ENCODE results near the gene C12orf42. TPM values are rescaled to one million over a fixed set of nuclear protein-coding genes. Genes with fewer than 3 reads are reported as not detected.

C12orf42 gene
- total RNA-seq, 2 experiments from 2014 or later = 0.40 TPM; not detected in 1

DNA sequence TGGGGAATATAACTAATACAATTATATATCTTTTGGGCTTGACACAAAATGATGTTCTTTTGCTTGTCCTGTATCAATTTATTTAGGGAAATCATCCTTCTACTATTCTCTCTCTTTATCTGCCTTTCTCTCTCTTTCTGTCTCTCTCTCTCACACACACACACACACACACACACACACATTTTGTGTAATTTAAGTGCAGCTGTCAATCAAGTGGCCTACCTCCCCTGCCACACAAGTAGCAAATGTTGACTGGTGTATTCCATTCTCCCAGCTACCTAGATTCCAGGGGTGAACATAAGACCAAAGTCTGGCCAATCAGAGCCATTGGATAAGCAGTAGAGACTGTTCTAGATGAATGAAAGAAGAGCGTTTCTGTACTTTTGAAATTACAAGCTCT is 127.6 kb downstream of the C12orf42 start:
- ChIA-PET CTCF (no interaction called here), POLR2A (no interaction called here)

DNA sequence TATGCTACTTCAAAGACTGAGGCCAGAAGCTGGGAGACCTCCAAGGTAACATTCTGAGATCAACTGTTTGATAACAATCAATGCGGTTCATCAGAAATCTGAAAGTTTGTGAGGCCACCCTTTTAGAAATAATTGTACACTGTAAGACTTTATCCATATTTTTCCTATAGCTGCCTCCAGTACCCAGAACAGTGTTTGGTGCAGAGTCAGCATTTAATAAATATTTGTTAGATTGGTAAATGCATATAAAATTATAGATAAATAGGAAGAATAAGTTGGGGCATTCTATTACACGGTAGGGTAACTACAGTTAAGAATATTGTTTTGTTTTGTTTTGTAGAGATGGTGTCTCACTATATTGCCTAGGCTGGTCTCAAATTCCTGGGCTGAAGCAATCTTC is 141.4 kb downstream of the C12orf42 start:
- POLR2A ChIA-PET = no interaction called here
- CTCF ChIA-PET = no interaction called here

GRCh38 chr12:103353913-103354312 is 141.9 kb downstream of the C12orf42 start:
- POLR2A ChIA-PET = no interaction called here
- CTCF ChIA-PET = no interaction called here

GRCh38 chr12:103350116-103350515 is 145.7 kb downstream of the C12orf42 start:
- POLR2A ChIA-PET = no interaction called here
- CTCF ChIA-PET = no interaction called here

DNA sequence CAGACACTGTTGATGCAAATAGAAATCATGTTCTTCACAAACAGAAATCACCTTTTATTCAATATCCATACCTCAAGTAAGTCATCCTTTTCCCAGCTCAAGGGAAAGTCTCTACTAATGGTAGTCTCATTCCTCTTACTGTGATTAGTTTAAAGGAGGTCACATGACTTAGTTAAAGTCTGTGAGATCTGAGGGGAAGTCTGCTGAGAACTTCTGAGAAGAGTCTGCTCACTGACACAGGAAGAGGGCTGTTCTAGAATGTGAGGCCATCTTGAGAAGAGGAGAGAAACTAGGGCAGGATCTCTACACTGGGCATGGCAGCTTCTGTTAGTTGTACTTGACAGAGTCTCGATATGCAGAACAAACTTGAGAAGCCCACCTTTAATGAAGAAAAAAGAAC is 146.8 kb downstream of the C12orf42 start:
- POLR2A ChIA-PET = no interaction called here
- CTCF ChIA-PET = no interaction called here

GRCh38 chr12:103336940-103337339 is 158.8 kb downstream of the C12orf42 start:
- CTCF ChIA-PET = no interaction called here

GRCh38 chr12:103334466-103334865 is 161.3 kb downstream of the C12orf42 start:
- ChIA-PET CTCF (no interaction called here), POLR2A (no interaction called here)

More at GRCh38 chr12:103336940-103337339, 158.8 kb downstream of the C12orf42 start:
- POLR2A ChIA-PET = no interaction called here

DNA sequence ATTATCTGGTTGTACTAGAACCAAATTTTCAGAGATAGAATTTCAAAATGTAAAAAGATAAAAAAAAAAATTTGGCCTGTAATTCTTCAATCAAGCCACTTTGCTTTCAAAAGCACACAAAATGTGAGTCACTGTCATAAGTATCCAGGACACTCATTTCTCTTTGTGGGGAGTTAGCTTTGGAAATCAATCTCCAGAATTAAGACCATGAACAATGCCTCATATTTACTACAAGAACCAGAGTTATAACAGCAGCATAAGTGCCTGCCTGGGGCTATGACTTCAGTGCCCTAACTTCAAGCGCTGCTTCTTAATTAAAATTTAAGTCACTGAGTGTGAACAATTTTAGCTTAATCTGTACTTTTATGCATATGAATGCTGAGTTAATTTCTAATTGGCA is 162.1 kb downstream of the C12orf42 start:
- CTCF ChIA-PET = no interaction called here
- POLR2A ChIA-PET = no interaction called here

DNA sequence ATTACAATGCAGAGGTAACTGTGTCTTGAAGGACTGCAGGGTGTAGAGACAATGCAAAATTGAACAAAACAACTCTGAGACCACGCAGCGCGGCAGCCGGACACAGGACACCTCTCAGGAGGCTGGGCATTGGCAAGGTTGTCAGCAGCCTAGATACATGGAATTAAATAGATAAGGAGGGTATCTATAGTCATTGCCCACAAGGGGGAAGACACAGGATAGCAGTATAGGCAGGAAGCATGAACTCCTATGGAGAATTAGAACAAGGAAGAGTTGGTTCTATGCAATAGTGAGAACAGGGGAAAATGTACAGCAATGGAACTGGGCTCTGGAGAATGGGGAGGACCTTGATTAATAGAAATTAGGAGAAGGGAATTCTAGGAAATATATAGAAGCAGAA is 164.1 kb downstream of the C12orf42 start:
- ChIA-PET CTCF (no interaction called here), POLR2A (no interaction called here)

DNA sequence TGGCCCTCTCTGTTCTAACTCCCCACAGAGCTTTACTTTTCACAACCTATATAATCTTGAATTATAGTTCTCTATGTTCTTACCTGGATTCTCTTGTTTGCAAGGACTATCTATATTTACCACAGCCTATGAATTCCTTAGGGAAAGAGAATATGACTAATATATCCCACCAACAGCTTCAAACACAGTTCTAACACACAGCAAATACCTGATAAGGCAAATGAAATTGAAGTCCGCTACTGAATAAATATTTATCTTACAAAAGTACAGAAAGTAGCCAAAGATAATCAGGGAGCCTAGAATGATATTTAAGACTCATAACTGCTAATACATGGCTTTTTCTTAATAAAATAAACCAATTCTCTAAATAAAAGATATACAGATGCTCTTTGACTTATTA is 165.1 kb downstream of the C12orf42 start:
- POLR2A ChIA-PET = no interaction called here
- CTCF ChIA-PET = no interaction called here

GRCh38 chr12:103327676-103328075 is 168.1 kb downstream of the C12orf42 start:
- ChIA-PET CTCF (no interaction called here), POLR2A (no interaction called here)

DNA sequence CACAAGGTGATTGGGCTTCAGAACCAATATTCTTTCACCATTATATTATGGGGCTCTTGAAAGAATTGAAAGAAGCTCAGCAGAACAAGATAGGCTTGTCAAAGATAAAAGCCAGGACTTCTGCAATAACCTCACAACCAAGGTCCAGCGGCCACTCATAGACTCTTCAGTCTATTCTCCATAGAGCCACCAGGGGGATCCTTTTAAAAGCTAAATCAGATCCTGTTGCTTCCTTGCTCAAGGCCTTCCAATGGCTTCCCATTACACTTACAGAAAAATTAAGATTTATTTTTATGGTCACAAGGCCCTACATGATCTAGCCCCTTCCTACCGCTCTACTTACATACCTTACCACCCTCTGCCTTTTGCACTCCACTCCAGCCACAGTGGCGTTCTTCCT is 169.6 kb downstream of the C12orf42 start:
- CTCF ChIA-PET = no interaction called here
- POLR2A ChIA-PET = no interaction called here

GRCh38 chr12:103318566-103318965 is 177.2 kb downstream of the C12orf42 start:
- ChIA-PET POLR2A (no interaction called here), CTCF (no interaction called here)

DNA sequence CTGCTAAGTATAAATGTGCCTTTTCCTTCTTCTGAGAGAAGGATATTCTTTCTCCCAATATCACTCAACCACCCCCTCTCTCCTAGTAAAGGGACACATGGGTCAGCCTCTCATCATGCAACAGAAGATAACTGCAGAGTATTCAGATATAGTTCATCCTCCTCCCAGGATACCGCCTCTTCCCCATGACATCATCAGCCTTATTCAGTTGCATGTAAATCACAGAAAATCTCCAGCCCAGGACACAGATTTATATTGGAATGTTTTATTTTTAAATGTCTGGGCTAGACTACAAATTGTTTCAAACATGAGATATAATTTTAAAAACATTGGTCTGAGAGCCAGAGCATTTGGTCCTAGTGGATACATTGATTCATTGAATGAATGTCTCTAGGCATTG is 178.5 kb downstream of the C12orf42 start:
- ChIA-PET CTCF (no interaction called here), POLR2A (no interaction called here)

DNA sequence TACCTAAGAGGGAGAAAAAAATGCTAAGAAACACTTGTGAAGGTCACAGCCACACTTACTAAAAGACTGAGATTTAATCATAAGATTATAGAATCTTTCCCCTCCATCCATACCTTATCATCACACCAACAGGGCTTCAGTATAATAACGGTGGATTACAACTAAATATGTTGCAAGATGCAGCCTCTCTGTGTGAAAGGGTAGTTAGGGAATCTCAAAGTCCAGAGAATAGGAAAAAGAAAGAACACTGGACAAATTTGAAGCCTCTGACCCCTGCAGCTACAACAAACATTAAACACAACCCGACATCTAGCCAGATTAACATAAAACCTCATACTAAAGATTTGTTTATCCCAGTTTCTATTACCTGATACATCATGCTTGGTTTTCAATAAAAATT is 181.0 kb downstream of the C12orf42 start:
- CTCF ChIA-PET = no interaction called here
- POLR2A ChIA-PET = no interaction called here

DNA sequence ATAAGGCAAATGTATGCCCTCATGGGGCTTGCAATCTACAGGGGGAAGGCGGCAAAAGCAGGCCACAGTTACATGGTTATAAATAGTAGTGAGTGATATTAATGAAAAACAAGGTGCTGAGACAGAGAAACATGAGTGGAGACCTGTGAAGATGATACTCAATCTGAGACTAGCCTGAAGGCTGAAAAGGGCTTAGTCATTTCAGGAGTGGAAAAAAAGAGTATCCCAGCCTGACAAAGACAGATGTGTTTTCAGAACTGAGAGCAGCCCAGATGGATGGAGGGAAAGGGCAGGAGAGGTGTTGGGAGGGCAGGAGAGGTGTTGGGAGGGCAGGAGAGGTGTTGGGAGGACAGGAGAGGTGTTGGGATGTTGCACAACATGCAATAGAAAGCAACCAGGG is 181.9 kb downstream of the C12orf42 start:
- CTCF ChIA-PET = no interaction called here
- POLR2A ChIA-PET = no interaction called here

DNA sequence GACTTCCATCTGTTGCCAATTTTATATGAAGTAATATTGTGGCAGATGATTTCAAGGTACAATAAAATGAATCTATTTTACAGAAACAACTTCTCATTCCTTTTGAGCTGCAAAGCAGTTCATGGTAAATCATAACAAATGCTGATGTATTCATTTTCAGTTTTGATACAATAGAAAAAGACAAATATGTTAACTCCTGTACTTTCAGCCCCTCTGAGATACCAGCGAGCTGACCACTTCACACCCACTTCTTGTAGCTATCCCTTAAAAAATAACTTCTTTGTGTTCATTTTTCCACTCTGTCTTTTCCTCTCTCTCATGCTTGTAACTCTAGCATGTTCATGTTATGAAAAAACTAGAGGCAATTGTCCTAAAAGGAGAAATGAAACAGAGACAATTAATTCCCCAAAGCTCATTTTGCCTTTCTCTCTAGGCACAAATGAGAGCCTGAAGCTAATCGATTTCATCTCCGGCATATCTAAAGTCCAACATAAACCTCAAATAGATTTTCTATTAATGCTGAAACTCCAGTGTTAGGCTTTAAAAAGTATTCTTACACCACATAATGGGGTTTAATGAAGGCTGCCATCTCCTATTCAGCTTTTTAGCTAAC is 182.9 kb downstream of the C12orf42 start:
- POLR2A ChIA-PET = no interaction called here
- CTCF ChIA-PET = no interaction called here

DNA sequence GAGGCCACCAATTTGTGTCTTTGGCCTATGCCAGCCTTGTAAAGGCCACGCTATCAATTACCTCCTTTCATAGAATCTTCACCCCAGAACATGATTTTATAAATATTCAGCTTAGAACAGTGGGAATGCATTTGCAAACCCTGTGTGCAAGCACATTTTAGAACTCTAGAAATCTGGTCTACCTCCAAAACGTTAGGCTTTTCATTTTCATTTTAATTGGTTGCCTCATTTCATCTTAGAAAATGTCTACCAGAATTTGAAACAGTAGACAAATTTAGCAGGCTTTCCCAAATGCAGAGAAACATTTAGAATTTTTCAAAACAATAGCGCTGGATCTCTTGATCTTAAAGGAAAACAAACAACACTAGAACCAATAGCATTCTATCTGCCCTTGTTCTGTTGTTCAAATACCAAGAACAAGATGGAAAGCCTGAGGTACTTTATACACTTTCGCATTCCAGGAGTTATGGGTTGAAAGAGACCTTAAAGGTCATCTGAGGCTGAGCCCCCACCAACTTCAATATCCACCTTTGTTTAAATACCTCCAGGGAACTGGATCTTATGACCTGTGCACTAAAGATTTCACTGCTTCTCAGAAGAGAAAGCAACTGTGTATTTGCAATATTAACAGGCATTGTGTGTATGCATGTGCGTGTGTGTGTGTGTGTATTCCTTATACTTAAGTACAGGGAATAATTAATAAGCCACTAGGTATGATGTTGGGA is 185.1 kb downstream of the C12orf42 start:
- POLR2A ChIA-PET = no interaction called here

DNA sequence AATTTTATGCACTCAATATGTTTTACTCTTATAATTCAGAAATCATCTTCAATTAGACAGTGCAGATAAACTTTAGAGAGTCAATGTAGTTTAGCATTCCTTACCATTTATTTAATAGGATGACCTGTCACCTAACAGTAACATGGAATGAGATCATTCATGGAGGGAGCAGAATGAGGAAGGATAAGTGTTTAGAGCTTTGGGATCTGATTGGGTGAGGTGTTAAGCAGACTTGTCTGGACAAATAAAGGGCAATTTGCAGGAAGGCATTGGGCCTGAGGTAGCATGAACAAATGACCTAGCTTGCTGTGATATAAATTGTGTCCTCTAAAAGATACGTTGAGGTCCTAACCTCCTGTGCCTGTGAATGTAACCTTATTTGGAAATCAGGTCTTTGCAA is 187.4 kb downstream of the C12orf42 start:
- CTCF ChIA-PET = no interaction called here
- POLR2A ChIA-PET = no interaction called here

More for the DNA sequence above, 185.1 kb downstream of the C12orf42 start:
- CTCF ChIA-PET = no interaction called here

DNA sequence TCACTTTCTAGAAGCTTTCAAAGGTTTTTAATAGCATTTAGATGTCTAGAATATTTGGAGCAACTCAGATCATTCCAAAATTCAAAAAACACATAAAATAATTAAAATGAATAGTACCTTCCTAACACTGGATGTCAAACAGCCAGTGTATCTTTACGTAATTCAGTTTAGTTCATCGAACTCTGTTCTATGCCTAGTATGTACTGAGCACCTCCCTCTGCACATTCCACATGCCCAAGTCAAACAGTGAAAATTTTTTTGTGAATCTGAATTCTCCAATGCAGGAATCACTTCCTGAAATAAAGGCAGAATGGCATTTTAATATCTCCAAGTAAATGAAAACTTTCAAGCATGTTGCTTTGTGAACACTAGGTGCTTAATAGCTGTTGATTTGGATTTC is 192.3 kb downstream of the C12orf42 start:
- ChIA-PET CTCF (no interaction called here), POLR2A (no interaction called here)

GRCh38 chr12:103301642-103302591 is 193.9 kb downstream of the C12orf42 start:
- CTCF ChIA-PET = no interaction called here
- POLR2A ChIA-PET = no interaction called here

Measured in activated CD8-positive, alpha-beta memory T cell treated with anti-CD3 and anti-CD28 coated beads for 36 hours (primary cell).